Frontal cortex (tissue), 4 donors: Measurements from ENCODE around the gene MAMLD1. TPM values are rescaled to one million over a fixed set of nuclear protein-coding genes. Genes with fewer than 3 reads are reported as not detected.
A peak's percentile ranks its signal among the peaks of the same experiment; 100 is the strongest.

Experiments used
- DNase-seq, 2 donors: peaks; one replicate each; pipeline ENCODE4 v3.0.0; 2012; ENCODE audit warnings: low spot score in 2 of 2
- FAIRE-seq: peaks from 2 replicates; lab custom pipeline; 2012; peaks lifted over from hg19 to GRCh38; lab: Jason Lieb, UNC
- total RNA-seq: library from RNA; depleted of rRNA; stranded (reverse); fragments of >200 nt; gene quantifications from one replicate; pipeline ENCODE4 v1.2.3, GENCODE V29; 2014
- donor health status: control.
- donor health status: control.
- donor health status: control.

Gene MAMLD1
- total RNA-seq, 1 donor from 2014 or later: 2.4 TPM

DNA sequence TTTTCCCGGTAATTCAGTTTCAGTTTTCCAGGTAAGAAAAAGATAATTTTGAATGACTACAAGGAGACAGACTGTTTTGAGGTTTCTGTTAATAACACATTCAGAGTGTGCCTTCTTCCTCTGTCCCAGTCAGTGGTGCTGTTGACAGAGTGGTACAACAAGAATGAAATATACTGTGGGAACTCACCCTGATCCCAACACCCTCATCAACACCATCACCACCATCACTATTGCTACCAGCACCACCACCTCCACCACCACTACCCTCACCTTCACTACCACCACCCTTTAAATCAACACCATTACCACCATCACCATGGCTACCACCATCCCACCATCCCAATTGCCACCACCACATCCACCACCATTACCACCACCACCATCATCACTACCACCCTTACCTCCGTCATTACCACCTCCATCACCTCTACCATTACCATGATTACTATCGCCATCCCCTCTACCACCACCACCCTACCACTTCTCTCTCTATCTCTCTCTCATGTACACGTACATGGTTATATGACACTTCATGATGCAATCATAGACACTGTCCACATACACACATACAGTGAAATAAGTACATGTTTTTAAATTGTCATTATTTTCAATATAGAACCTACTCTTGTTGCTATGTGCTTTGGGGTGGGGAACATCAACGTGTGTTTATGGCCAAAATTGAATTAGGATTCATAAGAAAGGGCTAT lies 91.5 kb downstream of the MAMLD1 start:
- DNase-seq (no peak), FAIRE-seq (no peak)

DNA sequence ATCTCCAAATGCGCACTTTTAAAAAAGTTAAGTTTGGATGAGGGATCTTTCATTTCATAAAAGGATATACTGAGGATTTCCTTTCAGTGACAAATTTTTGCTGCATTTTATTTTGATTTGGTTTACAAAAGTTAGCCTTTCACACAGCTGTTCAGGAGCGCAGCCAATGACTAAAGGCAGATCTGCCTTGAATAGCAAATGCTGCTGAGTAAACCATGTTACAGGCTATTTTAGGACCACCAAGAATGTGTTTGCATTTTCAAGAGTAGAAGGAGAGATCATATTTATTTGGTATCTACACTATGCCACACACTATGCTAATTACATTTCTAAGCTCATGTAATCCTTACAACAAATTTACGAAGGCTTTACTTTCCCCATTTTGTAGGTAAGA lies 92.1 kb downstream of the MAMLD1 start:
- DNase-seq: no peak
- no peak for FAIRE-seq

DNA sequence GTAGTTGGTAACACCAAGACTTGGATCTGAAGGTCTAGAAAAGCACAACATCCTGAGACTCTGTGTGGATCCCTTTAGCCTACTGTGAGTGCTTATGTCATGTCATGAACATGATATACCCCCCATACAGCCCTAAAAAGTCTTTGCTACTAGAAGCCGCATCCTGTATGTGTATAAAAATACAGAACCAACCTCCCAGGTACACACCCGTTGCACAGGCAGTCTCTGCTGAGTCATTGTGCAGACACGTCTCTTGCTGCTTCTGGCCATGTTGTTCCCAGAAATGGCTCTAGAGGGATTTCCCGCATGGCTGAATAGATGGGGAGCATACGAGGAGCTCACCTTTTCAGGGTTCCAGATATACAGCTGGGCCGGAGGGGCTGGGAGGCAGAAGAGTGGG lies 93.3 kb downstream of the MAMLD1 start:
- DNase-seq (no peak), FAIRE-seq (no peak)

DNA sequence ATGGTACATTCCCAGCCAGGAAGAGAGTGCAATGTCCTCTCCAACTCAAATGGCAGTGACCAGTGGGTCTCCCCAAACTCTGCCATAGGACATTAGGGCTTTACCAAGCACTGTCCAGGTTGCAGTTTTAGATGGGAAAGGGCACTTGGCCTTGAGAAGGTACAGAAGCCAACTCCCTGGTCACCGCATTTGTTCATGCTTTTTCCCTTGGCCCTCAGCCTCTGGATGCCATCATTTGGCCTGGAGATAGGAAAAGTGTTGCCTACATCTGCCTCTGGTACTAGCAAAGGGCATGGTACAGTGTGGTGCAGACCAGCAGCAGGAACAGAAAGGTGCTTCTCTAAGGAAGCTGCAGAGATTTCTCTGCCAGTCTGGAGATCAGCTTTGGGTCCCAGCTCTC lies 93.8 kb downstream of the MAMLD1 start:
- DNase-seq: no peak
- no peak for FAIRE-seq

DNA sequence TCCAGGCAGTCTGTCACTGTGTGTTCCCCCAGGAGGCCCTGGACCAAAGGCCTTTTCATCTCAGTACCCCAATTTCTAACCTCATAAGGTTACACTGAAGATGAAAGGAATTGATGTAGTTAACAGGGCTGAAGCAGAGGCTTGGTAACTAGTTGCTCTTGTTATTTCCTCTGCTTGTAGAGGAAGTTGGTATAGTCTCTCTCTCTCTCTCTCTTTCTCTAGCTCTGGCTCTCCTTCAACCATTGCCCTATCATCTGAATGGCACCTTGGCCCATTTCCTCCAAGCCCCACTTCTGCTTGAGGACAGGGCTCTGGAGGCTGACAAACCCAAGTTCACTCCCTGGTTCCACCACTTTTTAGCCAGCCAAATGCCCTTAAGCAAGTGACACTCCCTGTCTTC lies 96.1 kb downstream of the MAMLD1 start:
- no peak for DNase-seq

DNA sequence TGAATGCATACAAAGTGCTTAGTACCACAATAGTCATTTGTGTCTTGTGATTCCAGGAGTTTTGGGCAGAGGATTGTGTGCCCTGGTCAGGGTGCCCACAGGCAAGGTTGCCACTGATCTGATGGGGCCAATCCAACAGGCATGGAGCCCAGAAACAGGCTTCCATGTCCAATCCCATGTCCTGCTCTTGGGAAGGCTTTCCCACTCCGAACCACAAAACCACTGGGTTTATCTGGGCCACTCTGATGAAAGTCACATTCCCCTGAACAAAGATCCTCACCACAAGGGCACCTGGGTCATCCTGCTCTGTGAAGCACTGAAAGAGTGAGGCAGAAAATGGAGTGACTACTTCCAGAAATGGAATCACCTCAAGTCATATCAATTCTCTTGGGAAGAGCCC lies 96.9 kb downstream of the MAMLD1 start:
- no peak for DNase-seq
- no peak for FAIRE-seq

More for the DNA sequence above, 96.1 kb downstream of the MAMLD1 start:
- no peak for FAIRE-seq

DNA sequence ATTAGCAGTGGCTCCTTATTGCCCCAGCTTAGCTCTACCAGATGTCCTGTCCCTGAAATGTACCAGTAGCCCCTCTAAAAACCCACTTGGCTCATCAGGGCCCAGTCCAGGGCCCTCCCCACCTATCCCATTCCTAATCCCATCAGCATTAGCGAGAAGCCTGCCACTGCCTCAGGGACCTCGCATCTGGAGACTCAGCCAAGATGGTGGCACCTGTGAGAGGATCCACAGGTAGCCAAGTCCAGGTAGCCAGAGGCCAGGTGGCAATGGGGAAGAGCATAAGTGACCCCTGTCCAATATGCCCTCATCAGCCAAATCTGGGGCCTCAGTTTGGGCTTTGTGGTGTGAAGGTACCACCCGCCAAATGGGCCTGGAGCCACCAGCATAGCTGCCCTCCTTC lies 97.7 kb downstream of the MAMLD1 start:
- no peak for FAIRE-seq
- DNase-seq: no peak

DNA sequence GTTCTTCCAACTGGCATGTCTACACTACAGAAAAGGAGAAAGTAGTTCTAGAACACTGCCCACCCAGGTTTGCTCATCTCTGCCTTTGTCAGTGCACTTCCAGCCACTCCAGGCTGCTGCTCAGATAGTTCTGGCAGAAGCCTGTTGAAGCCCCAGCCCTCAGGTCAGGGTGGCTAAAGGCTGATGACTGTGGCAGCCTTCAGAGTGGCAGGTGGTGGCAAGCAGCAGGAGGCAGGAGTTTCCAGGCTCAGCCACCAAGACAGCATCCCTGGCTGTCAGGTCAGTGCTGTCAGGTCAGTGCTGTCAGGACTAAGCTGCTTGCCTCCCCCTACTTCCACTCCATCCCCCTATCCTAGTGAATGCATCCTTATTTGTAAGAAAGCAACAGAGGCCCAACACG lies 100.4 kb downstream of the MAMLD1 start:
- no peak for DNase-seq
- FAIRE-seq: no peak

DNA sequence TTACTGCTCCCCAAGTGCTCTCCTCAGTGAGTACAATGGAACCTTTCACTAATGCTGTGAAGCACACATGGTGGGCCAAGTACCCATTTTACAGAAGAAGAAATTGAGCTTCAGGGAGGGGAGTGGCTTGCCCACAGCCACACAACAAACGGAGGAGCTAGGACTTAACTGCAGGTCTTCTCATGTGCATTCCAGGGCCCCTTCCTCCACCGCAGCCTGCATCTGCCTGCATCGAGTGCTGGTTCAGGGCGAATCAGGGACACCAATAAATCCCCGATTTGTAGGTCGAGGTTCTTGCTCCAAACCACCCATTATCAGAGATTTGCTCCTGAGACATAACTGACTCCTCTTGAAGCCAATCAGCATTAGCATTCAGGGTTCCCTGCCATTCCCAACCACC lies 100.9 kb downstream of the MAMLD1 start:
- no peak for DNase-seq
- FAIRE-seq: no peak

DNA sequence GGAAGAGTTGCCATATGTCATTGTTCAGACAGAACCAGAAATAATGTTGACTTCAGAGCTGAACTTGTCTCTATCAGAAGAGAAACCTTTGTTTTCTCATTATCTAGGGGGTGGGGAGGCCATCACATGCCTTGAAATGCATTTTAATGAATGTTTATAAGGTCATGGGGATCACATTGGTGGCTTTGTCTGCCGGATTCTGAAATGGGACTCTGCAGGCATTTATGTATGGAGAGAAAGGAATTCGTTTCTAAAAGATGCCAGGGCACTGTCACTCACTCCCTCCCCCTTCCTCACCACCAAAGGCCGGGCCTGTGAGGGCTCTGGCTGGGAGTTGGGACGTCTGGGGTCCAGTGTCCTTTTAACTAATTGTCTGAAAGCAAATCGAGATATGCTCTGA lies 102.2 kb downstream of the MAMLD1 start:
- no peak for FAIRE-seq
- DNase-seq: peak in 1 of 2 donors; percentile 7

DNA sequence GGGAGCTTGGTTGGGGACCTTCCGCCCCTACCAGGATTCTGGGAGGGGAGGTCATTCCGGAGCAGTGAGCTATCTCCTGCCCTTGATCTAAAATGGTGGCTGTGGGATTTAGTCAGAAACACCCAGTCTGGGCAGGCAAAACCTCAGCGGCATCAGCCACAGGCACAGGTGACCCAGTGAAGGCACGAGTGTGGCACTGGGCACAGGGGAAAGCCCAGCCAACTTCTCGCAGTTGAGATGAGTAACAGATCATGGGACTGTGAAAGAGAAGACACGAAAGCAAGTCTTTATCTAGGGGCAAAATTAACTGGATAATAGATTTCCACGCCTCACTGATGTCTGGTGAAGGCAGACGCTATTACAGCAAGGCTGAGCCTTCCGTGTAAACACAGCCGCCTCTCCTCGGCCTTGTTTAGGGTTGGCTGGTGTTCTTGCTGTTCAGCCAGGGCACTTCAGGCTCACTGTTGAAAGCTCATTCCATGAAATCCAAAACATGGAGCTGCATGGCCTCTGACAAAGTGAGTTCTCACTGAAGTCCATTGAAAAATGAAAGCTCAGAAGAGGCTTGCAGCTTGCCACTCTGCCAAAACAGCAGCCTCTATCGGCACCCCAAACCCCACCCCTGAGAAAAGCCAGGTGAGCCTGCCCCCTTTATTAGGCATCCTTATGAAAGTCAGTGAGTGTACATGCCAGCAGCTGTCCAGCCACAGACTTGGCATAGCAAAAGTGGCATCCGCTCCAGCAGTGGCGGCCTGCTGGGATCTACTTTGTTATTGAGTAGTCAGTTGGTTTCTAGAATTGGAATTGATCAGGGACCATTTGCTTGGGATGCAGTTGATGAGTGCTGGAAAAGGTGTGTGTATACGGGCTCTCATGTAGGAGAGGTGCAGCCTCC lies 103.0 kb downstream of the MAMLD1 start:
- no peak for FAIRE-seq
- DNase-seq: peak in 1 of 2 donors; percentile 18

DNA sequence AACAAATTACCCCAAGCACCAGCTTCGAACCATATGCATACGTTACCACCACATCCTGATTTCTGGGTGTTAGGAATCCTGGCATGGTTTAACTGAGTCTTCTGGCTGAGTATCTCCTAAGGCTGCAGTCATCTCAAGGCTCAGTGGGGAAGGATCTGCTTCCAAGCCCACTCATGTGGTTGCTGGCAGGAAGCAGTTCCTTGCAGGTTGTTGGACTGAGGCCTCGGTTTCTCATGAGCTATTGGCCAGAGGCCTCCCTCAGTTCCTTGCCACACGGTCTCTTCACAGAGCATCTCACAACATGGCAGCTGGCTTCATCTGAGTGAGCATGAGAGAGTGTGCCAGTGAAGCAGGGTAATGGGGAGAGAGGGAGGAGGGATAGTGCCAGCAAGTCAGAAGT lies 109.2 kb downstream of the MAMLD1 start:
- FAIRE-seq (no peak), DNase-seq (no peak)

DNA sequence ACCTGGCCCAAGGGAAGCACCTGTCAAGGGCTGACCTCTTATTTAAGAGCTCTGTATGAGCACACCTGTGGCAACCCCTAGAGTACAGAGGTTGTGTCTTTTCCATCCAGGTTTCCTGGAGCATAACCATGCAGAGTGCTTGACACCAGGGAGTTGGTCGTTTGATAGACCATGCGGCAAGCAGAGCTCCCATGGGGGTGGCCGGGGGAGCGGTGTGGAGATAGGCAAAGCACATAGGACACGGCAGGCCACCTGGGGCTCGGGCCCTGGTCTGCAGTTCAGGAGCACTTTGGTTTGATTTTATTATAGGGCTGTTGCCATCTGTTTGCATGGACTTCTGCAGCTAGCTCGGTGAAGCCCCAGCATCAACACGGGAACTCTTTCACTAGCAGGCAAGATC lies 110.3 kb downstream of the MAMLD1 start:
- FAIRE-seq (no peak), DNase-seq (no peak)

DNA sequence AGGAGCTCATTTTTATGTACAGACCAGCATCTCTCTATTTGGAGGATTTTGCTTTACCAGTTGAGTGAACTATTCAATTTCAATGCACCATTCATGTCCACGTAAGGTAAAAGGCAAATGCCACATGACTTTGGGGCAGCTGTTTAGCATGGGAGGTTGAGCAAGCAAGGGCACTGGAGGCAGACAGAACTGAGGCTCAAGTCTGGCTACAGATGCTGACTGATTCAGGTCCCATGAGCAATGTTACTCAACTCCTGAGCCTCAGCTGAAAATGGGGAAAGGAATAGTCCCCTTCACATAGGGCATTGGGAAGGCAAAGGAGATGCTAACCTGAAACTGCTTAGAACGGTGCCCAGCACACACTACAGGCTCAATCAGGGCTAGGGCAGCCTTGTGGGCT lies 112.3 kb downstream of the MAMLD1 start:
- no peak for DNase-seq
- no peak for FAIRE-seq

DNA sequence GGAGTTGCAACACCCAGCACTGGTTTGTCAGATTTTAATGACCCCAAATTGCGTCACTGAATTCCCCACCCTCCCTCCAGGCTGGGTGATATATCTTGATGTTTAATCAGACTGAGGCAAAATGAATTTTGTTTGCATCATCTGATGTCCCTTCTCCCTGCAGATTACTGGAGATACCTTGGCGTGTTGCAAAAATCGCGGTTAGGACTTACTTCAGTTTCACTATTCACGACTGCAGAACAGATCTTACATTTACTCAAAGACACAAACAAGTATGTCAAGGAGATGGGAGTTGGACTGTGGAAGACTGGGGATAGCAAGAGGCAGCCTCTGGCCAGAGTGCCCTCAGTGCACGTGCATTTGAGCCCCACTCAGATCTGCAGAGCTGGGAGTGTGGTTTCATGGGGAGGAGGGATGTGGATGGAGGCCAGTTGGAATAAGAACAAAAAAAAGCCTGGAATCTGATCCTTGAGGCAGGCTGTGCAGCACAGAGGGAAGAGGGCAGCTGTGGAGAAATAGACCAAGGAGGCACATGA lies 113.1 kb downstream of the MAMLD1 start:
- no peak for FAIRE-seq

DNA sequence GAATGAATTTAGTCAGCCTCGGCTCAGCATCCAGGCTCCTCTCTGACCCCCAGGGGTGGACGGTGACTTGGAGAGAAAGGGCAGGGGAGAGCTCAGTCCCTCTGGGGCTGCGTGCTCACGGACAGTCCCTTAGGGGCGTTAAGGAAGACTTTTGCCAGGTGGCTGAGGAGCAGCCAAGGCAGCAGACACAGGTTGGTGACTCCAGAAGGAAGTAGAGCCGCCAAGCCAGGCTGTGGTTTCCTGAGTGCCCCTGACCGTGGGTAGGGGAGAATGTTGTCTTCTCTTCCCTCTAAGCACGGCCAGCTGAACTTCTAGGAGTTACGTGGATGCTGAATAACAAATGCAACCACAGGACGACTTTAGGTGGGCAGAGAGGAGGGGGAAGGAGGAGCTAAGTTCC lies 114.3 kb downstream of the MAMLD1 start:
- no peak for DNase-seq
- no peak for FAIRE-seq

More for the DNA sequence above, 113.1 kb downstream of the MAMLD1 start:
- no peak for DNase-seq

DNA sequence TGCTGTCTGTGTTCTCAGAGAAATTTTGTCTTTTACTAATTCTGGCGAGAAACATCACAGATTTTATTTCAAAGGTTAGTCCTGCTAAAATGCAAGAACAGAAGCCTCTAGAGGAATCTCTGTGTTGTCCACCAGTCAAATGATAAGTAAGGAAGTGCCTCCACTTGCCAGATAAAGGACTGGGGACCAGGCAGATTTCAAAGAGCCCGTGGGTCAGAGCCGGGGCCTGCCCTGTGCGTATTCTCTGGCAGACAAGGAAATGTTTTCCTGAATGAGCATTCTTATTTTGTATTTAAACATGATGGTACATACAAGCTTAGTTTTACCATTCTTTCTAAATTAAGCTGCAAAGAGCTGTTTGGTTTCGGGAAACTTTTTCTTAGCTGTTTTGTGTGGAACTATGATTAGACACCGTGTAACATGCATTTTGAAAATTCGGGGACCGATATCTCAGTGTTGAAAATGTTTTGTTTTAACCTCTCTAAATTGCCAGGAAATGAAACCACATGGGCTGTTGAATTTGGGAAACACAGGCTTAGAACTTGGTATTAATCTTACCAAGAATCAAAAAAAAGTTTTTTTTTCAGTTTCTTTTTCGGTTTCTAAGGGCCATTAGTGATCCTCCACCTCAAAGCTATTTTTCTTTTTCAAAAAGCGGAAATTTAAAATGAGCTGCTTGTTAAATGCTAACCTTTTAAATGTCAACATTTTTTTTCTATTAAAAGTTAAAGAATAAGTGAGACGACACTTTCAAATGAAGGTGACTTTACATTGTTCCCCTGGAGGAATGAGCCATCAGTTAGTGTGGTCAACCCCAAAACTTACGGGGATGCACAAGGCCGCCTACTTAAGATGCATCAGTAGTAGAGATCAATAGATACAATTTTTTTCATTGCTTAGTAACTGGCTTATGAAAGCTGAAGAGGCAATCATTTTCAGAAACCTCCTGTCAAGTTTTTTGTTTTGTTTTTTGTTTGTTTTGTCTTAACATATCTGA lies 115.7 kb downstream of the MAMLD1 start:
- DNase-seq (no peak), FAIRE-seq (no peak)

DNA sequence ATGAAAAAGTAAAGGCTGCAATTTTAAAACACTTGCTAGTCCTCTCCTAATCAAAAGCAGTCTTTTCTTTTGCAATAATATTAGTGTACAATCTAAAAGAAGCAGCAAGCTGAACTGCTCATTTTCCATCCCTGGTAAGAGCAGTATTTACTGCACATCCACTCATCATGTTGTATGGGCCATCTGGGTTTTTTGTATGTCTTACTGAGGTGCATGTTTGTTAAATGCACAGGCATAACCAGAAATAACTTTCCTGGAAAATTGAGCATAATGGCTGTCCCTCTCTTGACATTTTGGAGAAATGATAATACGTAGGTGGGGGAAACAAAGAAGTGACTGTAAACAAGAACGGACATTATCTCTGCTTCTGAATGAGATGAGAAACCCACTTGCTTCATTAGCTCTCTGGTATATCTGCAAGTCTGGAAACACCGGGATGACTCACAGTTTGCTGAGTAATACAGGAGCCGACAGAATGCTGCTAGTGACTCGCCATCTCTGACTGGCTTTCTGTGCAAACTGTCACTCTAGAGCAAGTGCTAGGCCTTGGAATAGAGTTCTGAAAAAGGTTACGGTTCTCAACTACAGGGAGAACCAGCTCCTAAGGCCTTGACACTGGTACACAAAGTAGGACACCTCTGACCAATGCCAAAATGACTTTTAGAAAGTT lies 119.6 kb downstream of the MAMLD1 start:
- FAIRE-seq (no peak), DNase-seq (no peak)

DNA sequence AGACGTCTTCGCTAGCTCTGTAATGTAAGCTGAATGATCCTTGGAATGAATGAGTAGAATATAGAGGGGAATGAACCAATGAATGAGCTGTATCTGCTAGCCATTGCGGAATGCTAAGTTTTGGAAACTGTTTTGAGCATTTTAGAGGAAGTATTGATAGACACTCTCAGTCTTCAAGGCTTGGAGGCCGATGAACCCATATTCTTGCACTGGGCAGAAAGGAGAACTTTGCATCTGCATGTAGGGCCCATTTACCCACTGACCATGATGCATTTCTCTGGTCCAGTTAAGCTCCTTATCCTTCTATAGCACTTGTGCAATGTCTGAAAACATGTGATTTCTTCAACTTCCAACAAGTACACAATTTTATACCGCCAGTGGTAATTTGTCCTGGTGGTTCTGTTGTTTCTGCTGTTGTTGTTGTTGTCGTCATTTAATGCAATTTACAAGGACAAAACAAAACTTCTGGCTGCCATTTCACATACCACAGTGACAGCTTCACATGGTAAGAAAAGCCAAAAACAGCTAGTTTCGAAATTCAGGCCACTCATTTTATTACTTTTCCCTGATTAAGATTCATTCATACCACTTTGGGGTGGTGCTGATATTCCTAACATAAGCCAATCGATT lies 120.4 kb downstream of the MAMLD1 start:
- DNase-seq (no peak), FAIRE-seq (no peak)
